K562 (cell line): Measurements from ENCODE around the gene KCNAB2. TPM values are rescaled to one million over a fixed set of nuclear protein-coding genes. Genes with fewer than 3 reads are reported as not detected.

Experiments used
- ARID2 ChIP-seq: fragments of 450-650 bp; IDR thresholded peaks from 2 replicates; pipeline ENCODE4 v1.6.1; 2017; ENCODE audit warnings: antibody characterized with exemption, mild to moderate bottlenecking
- CHD2 ChIP-seq: IDR thresholded peaks from 2 replicates; pipeline ENCODE4 v1.6.1; 2011; ENCODE audit warnings: low read depth, low read length
- E2F8 ChIP-seq: fragments of 450-650 bp; IDR thresholded peaks from 2 replicates; pipeline ENCODE4 v1.7.1; 2018; ENCODE audit warnings: mild to moderate bottlenecking, low read depth; ENCODE audit not compliant: partially characterized antibody
- HNRNPK ChIP-seq: fragments of 200-400 bp; formaldehyde crosslinking; IDR thresholded peaks from one replicate; pipeline ENCODE4 v1.6.1; 2018; ENCODE audit warnings: mild to moderate bottlenecking, low read depth, low read length; ENCODE audit not compliant: poor library complexity, severe bottlenecking
- MAZ ChIP-seq, 2 experiments: fragments of 450-650 bp in 1 of 2; sonication (generic) in 1 of 2; formaldehyde crosslinking; IDR thresholded peaks in 1 of 2; conservative IDR thresholded peaks in 1 of 2; 2 replicates each; pipeline versions ENCODE4 v1.4.0 to v1.5.0; 2020; ENCODE audit warnings: mild to moderate bottlenecking in 1 of 2, missing genetic modification reagents in 1 of 2
- MBD2 ChIP-seq: sonication (generic); IDR thresholded peaks from 2 replicates; pipeline ENCODE4 v1.6.1; 2016; ENCODE audit warnings: low read depth, borderline replicate concordance
- MXD1 ChIP-seq: fragments of 250-450 bp; sonication (Bioruptor Pico); IDR thresholded peaks from 2 replicates; pipeline ENCODE4 v1.8.0; 2021; ENCODE audit warnings: borderline replicate concordance, mild to moderate bottlenecking, moderate library complexity; ENCODE audit not compliant: poor library complexity, severe bottlenecking
- PYGO2 ChIP-seq: fragments of 450-650 bp; IDR thresholded peaks from 2 replicates; pipeline ENCODE4 v1.6.1; 2016; ENCODE audit warnings: mild to moderate bottlenecking, missing genetic modification characterization, moderate library complexity, missing compliant biosample characterization
- ZNF318 ChIP-seq, 2 experiments: fragments of 450-650 bp; IDR thresholded peaks; 2 replicates each; pipeline ENCODE4 v1.6.1; 2016; ENCODE audit warnings: mild to moderate bottlenecking in 2 of 2, borderline replicate concordance in 1 of 2, low read depth in 1 of 2, moderate library complexity in 1 of 2
- polyA plus RNA-seq, 8 experiments: library from polyadenylated mRNA; depleted of rRNA in 4 of 8; stranded (reverse) in 5 of 8; unstranded in 3 of 8; fragments of >200 nt; fragmentation: Nextera tagmentation in 2 of 8; fragmentation: Illumina TruSeq in 1 of 8; extraction: Ambion mirVana in 2 of 8; extraction: Trizol in 1 of 8; gene quantifications; 2 replicates each; pipeline versions ENCODE4 v1.2.1 to v1.2.3, GENCODE V29; 2011 to 2014; ENCODE audit warnings: inconsistent platforms in 1 of 8, missing spikeins in 1 of 8
- total RNA-seq, 7 experiments: library from RNA; depleted of rRNA in 6 of 7; stranded (reverse); fragments of >200 nt in 6 of 7; fragmentation: Illumina TruSeq in 2 of 7; extraction: Trizol in 2 of 7; gene quantifications; 2 replicates each; pipeline versions ENCODE4 v1.2.1 to v1.2.3, GENCODE V29; 2011 to 2021; ENCODE audit warnings: low replicate concordance in 1 of 7
- TF ChIP-seq, protein P1 (sequence below): fragments of 450-650 bp; formaldehyde crosslinking; IDR thresholded peaks from 2 replicates; pipeline ENCODE4 v1.4.0; 2020; ENCODE audit warnings: mild to moderate bottlenecking, moderate library complexity
- TF ChIP-seq, protein P2 (sequence below), 2 experiments: fragments of 450-650 bp in 1 of 2; sonication (generic) in 1 of 2; formaldehyde crosslinking in 1 of 2; IDR thresholded peaks in 1 of 2; conservative IDR thresholded peaks in 1 of 2; 2 replicates each; pipeline versions ENCODE4 v1.6.1 to v1.8.1; 2016 to 2023; ENCODE audit warnings: mild to moderate bottlenecking in 2 of 2, moderate library complexity in 2 of 2, inconsistent platforms in 1 of 2, missing genetic modification reagents in 1 of 2

KCNAB2 gene
- total and polyA plus RNA-seq, 9 of the 15 experiments (the other 6 are each of a cell fraction or from before 2014, with no cell fraction given), result 1.8 to 15.8 (median 7.1) TPM

GRCh38 chr1:6068932-6069331, 23.2 kb downstream of the KCNAB2 start (continued):
- TF ChIP-seq ZNF318 (IDR thresholded peaks at IDR 0.05; ENCODE audit: borderline replicate concordance in 1 of 2, low read depth in 1 of 2) (no peak), E2F8 (no peak), MXD1 (CRISPR knock-in tag) (no peak), ARID2 (no peak), MBD2 (no peak), PYGO2 (tag) (no peak), MAZ (CRISPR knock-in tag; conservative IDR thresholded peaks at IDR 0.05 in 1 of 2, IDR thresholded peaks at IDR 0.05 in 1 of 2) (no peak), CHD2 (no peak), HNRNPK (no peak)
- TF ChIP-seq, protein P1, sequence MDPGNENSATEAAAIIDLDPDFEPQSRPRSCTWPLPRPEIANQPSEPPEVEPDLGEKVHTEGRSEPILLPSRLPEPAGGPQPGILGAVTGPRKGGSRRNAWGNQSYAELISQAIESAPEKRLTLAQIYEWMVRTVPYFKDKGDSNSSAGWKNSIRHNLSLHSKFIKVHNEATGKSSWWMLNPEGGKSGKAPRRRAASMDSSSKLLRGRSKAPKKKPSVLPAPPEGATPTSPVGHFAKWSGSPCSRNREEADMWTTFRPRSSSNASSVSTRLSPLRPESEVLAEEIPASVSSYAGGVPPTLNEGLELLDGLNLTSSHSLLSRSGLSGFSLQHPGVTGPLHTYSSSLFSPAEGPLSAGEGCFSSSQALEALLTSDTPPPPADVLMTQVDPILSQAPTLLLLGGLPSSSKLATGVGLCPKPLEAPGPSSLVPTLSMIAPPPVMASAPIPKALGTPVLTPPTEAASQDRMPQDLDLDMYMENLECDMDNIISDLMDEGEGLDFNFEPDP, result no peak
- TF ChIP-seq, protein P2, sequence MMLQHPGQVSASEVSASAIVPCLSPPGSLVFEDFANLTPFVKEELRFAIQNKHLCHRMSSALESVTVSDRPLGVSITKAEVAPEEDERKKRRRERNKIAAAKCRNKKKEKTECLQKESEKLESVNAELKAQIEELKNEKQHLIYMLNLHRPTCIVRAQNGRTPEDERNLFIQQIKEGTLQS (IDR thresholded peaks at IDR 0.05), result no peak
- TF ChIP-seq, protein P2 (CRISPR knock-in tag; conservative IDR thresholded peaks at IDR 0.05), result no peak
